Breast epithelium (tissue), 3 donors: ENCODE measurements around the gene GPR157.

Source experiments
- POLR2A ChIP-seq: fragments of 450-650 bp; IDR thresholded peaks from one replicate; pipeline ENCODE4 v1.6.1; 2016; ENCODE audit warnings: antibody characterized with exemption, mild to moderate bottlenecking, moderate library complexity
- POLR2AphosphoS5 ChIP-seq, 3 donors: sonication (generic); formaldehyde crosslinking; IDR thresholded peaks; one replicate each; pipeline ENCODE4 v1.6.1; 2017; ENCODE audit warnings: antibody characterized with exemption in 3 of 3

- peak in 2 of 3 donors; percentile 70 to 95 for TF ChIP-seq POLR2AphosphoS5 (IDR thresholded peaks at IDR 0.05)
- no peak for TF ChIP-seq POLR2A
These were observed 61.7 kb downstream of the GPR157 start for GRCh38 chr1:9066945-9067807.
